SK-N-SH treated with all-trans-retinoic acid at 6 μM for 48 hours (cell line): ENCODE data around the gene KLLN.

Experiments used
- ATAC-seq: fragments of 200-7000 bp; cut with Tn5 transposase; 3 replicates; pipeline ENCODE4 v1.9.1; 2020; ENCODE audit warnings: mild to moderate bottlenecking, moderate library complexity
- ARNTL ChIP-seq: fragments of 450-650 bp; formaldehyde crosslinking; IDR thresholded peaks from 2 replicates; pipeline ENCODE4 v1.5.0; 2020; ENCODE audit warnings: low read depth, mild to moderate bottlenecking, moderate library complexity, borderline replicate concordance
- GLIS3 ChIP-seq: fragments of 250-450 bp; sonication (Bioruptor Pico); IDR thresholded peaks from 2 replicates; pipeline ENCODE4 v1.5.0; 2020; ENCODE audit warnings: mild to moderate bottlenecking, moderate library complexity
- POU6F1 ChIP-seq: fragments of 250-450 bp; sonication (Bioruptor Pico); IDR thresholded peaks from 2 replicates; pipeline ENCODE4 v1.8.0; 2021; ENCODE audit warnings: low read depth, mild to moderate bottlenecking, moderate library complexity, borderline replicate concordance
- TOX ChIP-seq: fragments of 250-450 bp; sonication (Bioruptor Pico); IDR thresholded peaks from 2 replicates; pipeline ENCODE4 v1.8.0; 2021; ENCODE audit warnings: mild to moderate bottlenecking, moderate library complexity, borderline replicate concordance

Gene KLLN

GRCh38 chr10:87816163-87816897 lies 47.0 kb downstream of the KLLN start:
- no peak for ATAC-seq
- TF ChIP-seq ARNTL = no peak
- no peak for TF ChIP-seq POU6F1 (CRISPR knock-in tag)
- no peak for TF ChIP-seq TOX (CRISPR knock-in tag)
- TF ChIP-seq GLIS3 (CRISPR knock-in tag) = no peak
